HCT116 (cell line): ENCODE data around the gene BORCS8. TPM values are rescaled to one million over a fixed set of nuclear protein-coding genes. Genes with fewer than 3 reads are reported as not detected.

ENCODE experiments used
- ATAC-seq: fragments of 200-7000 bp; cut with Tn5 transposase; 2 replicates; pipeline ENCODE4 v1.9.1; 2020; ENCODE audit warnings: mild to moderate bottlenecking, moderate library complexity
- BruUV-seq: library from RNA; stranded (reverse); fragments of 400-500 nt; replicated peaks from 2 replicates; lab custom pipeline; 2021; lab: Mats Ljungman, UMichigan
- CTCF ChIA-PET: fragments of 300-600 bp; sonication (Branson Sonifier 250); formaldehyde crosslinking; loops from one replicate; lab custom pipeline; 2021; ENCODE audit warnings: antibody characterized with exemption; lab: Charles Lee
- POLR2A ChIA-PET: fragments of 300-600, 350-600 bp; sonication (Branson Sonifier 250); formaldehyde crosslinking; loops from one replicate; lab custom pipeline; 2021; ENCODE audit warnings: antibody characterized with exemption; lab: Charles Lee
- RAD21 ChIA-PET, 2 experiments: fragments of 300-600 bp; sonication (Branson Sonifier 250); formaldehyde crosslinking; loops; one replicate each; lab custom pipeline; 2023; ENCODE audit warnings: low total read pairs in 2 of 2; ENCODE audit not compliant: uncharacterized antibody in 2 of 2, unreplicated experiment in 2 of 2, low non-redundant PET in 1 of 2; lab: Charles Lee
- DNase-seq: peaks from one replicate; pipeline ENCODE4 v3.0.0-alpha.2; 2010; ENCODE audit warnings: low read depth, low spot score
- H2AFZ ChIP-seq: fragments of 200-600 bp; shearing (Covaris generic), sonication (generic); 2 replicates; pipeline ENCODE4 v1.6.1; 2017; ENCODE audit warnings: low read depth, mixed run types, mixed read lengths, antibody characterized with exemption, low read length; ENCODE audit not compliant: poor library complexity, severe bottlenecking
- H3K27ac ChIP-seq: 2 replicates; pipeline ENCODE4 v1.5.1; 2012; ENCODE audit warnings: low read depth, low read length
- H3K27me3 ChIP-seq: fragments of 200-600 bp; sonication (generic); 2 replicates; pipeline ENCODE4 v1.6.1; 2016; ENCODE audit warnings: mixed run types, low read length, mixed read lengths; ENCODE audit not compliant: insufficient read depth
- H3K36me3 ChIP-seq, 2 experiments: fragments of 200-500 bp in 1 of 2; fragments of 200-600 bp in 1 of 2; sonication (Bioruptor generic) in 1 of 2; sonication (generic) in 1 of 2; 2 replicates each; pipeline versions ENCODE4 v1.5.1 to v1.6.1; 2014 to 2016; ENCODE audit warnings: low read length in 2 of 2, inconsistent platforms in 1 of 2, mixed read lengths in 1 of 2, mixed run types in 1 of 2; ENCODE audit not compliant: insufficient read depth in 2 of 2, control insufficient read depth in 1 of 2
- H3K4me1 ChIP-seq, 2 experiments: fragments of 200-600 bp in 1 of 2; sonication (generic) in 1 of 2; 2 replicates each; pipeline versions ENCODE4 v1.5.1 to v1.6.1; 2012 to 2017; ENCODE audit warnings: low read length in 2 of 2, inconsistent platforms in 1 of 2, mild to moderate bottlenecking in 1 of 2, mixed read lengths in 1 of 2, mixed run types in 1 of 2, moderate library complexity in 1 of 2; ENCODE audit not compliant: insufficient read depth in 2 of 2, control insufficient read depth in 1 of 2
- H3K4me2 ChIP-seq: fragments of 200-600 bp; sonication (generic); 2 replicates; pipeline ENCODE4 v1.6.1; 2017; ENCODE audit warnings: mixed run types, low read length, mixed read lengths
- H3K4me3 ChIP-seq, 2 experiments: fragments of 200-600 bp in 1 of 2; sonication (generic) in 1 of 2; replicated peaks in 1 of 2; 2 replicates each; pipeline ENCODE4 v1.5.1; 2011 to 2016; ENCODE audit warnings: low read length in 2 of 2, control low read depth in 1 of 2, low read depth in 1 of 2, mild to moderate bottlenecking in 1 of 2, mixed read lengths in 1 of 2, mixed run types in 1 of 2
- H3K79me2 ChIP-seq: fragments of 200-600 bp; sonication (generic); 2 replicates; pipeline ENCODE4 v1.6.1; 2017; ENCODE audit warnings: mild to moderate bottlenecking, mixed run types, low read length, moderate library complexity, mixed read lengths; ENCODE audit not compliant: insufficient read depth
- H3K9ac ChIP-seq: fragments of 200-600 bp; sonication (generic); 2 replicates; pipeline ENCODE4 v1.6.1; 2016; ENCODE audit warnings: low read length, mixed read lengths
- H3K9me2 ChIP-seq: fragments of 200-600 bp; sonication (generic), shearing (Covaris generic); 2 replicates; pipeline ENCODE4 v1.6.1; 2017; ENCODE audit warnings: mixed run types, mild to moderate bottlenecking, moderate library complexity; ENCODE audit not compliant: insufficient read depth
- H3K9me3 ChIP-seq, 2 experiments: fragments of 200-500 bp in 1 of 2; fragments of 200-600 bp in 1 of 2; sonication (Bioruptor generic) in 1 of 2; sonication (generic) in 1 of 2; 2 replicates each; pipeline ENCODE4 v1.6.1; 2014 to 2017; ENCODE audit warnings: low read length in 2 of 2, mixed read lengths in 2 of 2, inconsistent platforms in 1 of 2, low read depth in 1 of 2, mild to moderate bottlenecking in 1 of 2, mixed run types in 1 of 2, moderate library complexity in 1 of 2; ENCODE audit not compliant: control insufficient read depth in 1 of 2, insufficient read depth in 1 of 2
- H4K20me1 ChIP-seq: fragments of 200-600 bp; sonication (generic), shearing (Covaris generic); 2 replicates; pipeline ENCODE4 v1.6.1; 2017; ENCODE audit warnings: mixed run types, mild to moderate bottlenecking, moderate library complexity; ENCODE audit not compliant: insufficient read depth
- ATF3 ChIP-seq: IDR thresholded peaks from 2 replicates; pipeline ENCODE4 v1.6.1; 2012
- CBX3 ChIP-seq: IDR thresholded peaks from 2 replicates; pipeline ENCODE4 v1.6.1; 2012; ENCODE audit warnings: low read depth
- CEBPB ChIP-seq: IDR thresholded peaks from 2 replicates; pipeline ENCODE4 v1.6.1; 2012; ENCODE audit warnings: low read depth
- EGR1 ChIP-seq: IDR thresholded peaks from 2 replicates; pipeline ENCODE4 v1.6.1; 2012; ENCODE audit warnings: low read depth
- EZH2phosphoT487 ChIP-seq: fragments of 200-600 bp; IDR thresholded peaks from 2 replicates; pipeline ENCODE4 v1.6.1; 2018; ENCODE audit warnings: antibody characterized with exemption, borderline replicate concordance
- MAX ChIP-seq: IDR thresholded peaks from 2 replicates; pipeline ENCODE4 v1.6.1; 2012
- POLR2AphosphoS5 ChIP-seq: IDR thresholded peaks from 2 replicates; pipeline ENCODE4 v1.6.1; 2011; ENCODE audit warnings: mild to moderate bottlenecking, low read depth, low read length, moderate library complexity
- RAD21 ChIP-seq: IDR thresholded peaks from 2 replicates; pipeline ENCODE4 v1.6.1; 2012; ENCODE audit warnings: low read depth, mild to moderate bottlenecking
- REST ChIP-seq: IDR thresholded peaks from 2 replicates; pipeline ENCODE4 v1.6.1; 2012; ENCODE audit warnings: low read depth
- SP1 ChIP-seq: IDR thresholded peaks from 2 replicates; pipeline ENCODE4 v1.6.1; 2012; ENCODE audit warnings: low read depth
- SRF ChIP-seq: IDR thresholded peaks from 2 replicates; pipeline ENCODE4 v1.6.1; 2012; ENCODE audit warnings: low read depth
- TCF7L2 ChIP-seq: IDR thresholded peaks from 2 replicates; pipeline ENCODE4 v1.7.0; 2011; ENCODE audit warnings: borderline replicate concordance, inconsistent platforms; ENCODE audit not compliant: insufficient read depth, insufficient read length; ENCODE audit errors: extremely low read depth
- YY1 ChIP-seq: IDR thresholded peaks from 2 replicates; pipeline ENCODE4 v1.6.1; 2011; ENCODE audit warnings: low read length, low read depth, moderate library complexity, mild to moderate bottlenecking; ENCODE audit not compliant: insufficient replicate concordance; ENCODE audit errors: extremely low read depth
- ZBTB33 ChIP-seq: IDR thresholded peaks from 2 replicates; pipeline ENCODE4 v1.6.1; 2011; ENCODE audit warnings: mild to moderate bottlenecking, low read length, moderate library complexity; ENCODE audit not compliant: insufficient replicate concordance; ENCODE audit errors: extremely low read depth
- intact Hi-C: fragments of 100-400 bp; cut with micrococcal nuclease; formaldehyde crosslinking; loops from 2 replicates; pipeline ENCODE4 v1.10.0; 2022
- total RNA-seq: library from RNA; stranded (reverse); gene quantifications from one replicate; pipeline ENCODE4 v1.2.1, GENCODE V29; 2021; ENCODE audit not compliant: unreplicated experiment

BORCS8 gene
- total RNA-seq, 1 experiment from 2014 or later, result 17.1 TPM

- Histone ChIP-seq H3K79me2 (no peaks in the 10 kb centered on the region), H3K36me3 (no peaks in the 10 kb centered on the region; a peak in 2 of 4 replicates), H3K4me1 (no peaks in the 10 kb centered on the region), H4K20me1 (no peaks in the 10 kb centered on the region), H3K27ac (no peak overlapping the region), H3K4me2 (no peak overlapping the region), H3K9me2 (no peaks in the 10 kb centered on the region), H3K9me3 (no peaks in the 10 kb centered on the region), H2AFZ (no peak overlapping the region), H3K27me3 (no peaks in the 10 kb centered on the region), H3K9ac (no peak overlapping the region), H3K4me3 (no peak overlapping the region)
- DNase-seq (no peak), ATAC-seq (no peak)
- ChIA-PET RAD21 (no interaction called here), POLR2A (no interaction called here), CTCF (no interaction called here)
- no TSS peak for BruUV-seq
- TF ChIP-seq ZBTB33, result no peak
- TF ChIP-seq CBX3, result no peak
- TF ChIP-seq SP1, result no peak
- TF ChIP-seq SRF, result no peak
- no peak for TF ChIP-seq POLR2AphosphoS5
- TF ChIP-seq RAD21, result no peak
- intact Hi-C loops, result no loop called here
Observed at GRCh38 chr19:19152668-19153384, 39.1 kb downstream of the BORCS8 start.

- no peaks in the 10 kb centered on the region for H4K20me1 ChIP-seq
- ChIA-PET RAD21 (no interaction called here), CTCF (no interaction called here), POLR2A (no interaction called here)
- H3K27ac ChIP-seq, result no peak overlapping the region
- H3K27me3 ChIP-seq, result no peaks in the 10 kb centered on the region
- H3K4me3 ChIP-seq, result no peak overlapping the region
- no peaks in the 10 kb centered on the region; a peak in 2 of 4 replicates for H3K36me3 ChIP-seq
- no peak overlapping the region for H3K9ac ChIP-seq
- intact Hi-C loops, result no loop called here
- H3K4me1 ChIP-seq, result no peaks in the 10 kb centered on the region
- no peak overlapping the region for H2AFZ ChIP-seq
- BruUV-seq, result no TSS peak
- no peak overlapping the region for H3K4me2 ChIP-seq
- DNase-seq, result no peak
- no peak for ATAC-seq
- H3K79me2 ChIP-seq, result no peaks in the 10 kb centered on the region
- no peaks in the 10 kb centered on the region for H3K9me2 ChIP-seq
- no peaks in the 10 kb centered on the region for H3K9me3 ChIP-seq
- no peak for TF ChIP-seq REST
- no peak for TF ChIP-seq SRF
- TF ChIP-seq MAX, result no peak
- TF ChIP-seq YY1, result no peak
- no peak for TF ChIP-seq ATF3
- TF ChIP-seq CEBPB, result no peak
- TF ChIP-seq TCF7L2, result no peak
- TF ChIP-seq EZH2phosphoT487, result no peak
- TF ChIP-seq CBX3, result no peak
- TF ChIP-seq EGR1, result no peak
Observed at GRCh38 chr19:19151418-19151817, 40.5 kb downstream of the BORCS8 start.
